Measurements from ENCODE around the gene XAB2.

XAB2 gene

DNA sequence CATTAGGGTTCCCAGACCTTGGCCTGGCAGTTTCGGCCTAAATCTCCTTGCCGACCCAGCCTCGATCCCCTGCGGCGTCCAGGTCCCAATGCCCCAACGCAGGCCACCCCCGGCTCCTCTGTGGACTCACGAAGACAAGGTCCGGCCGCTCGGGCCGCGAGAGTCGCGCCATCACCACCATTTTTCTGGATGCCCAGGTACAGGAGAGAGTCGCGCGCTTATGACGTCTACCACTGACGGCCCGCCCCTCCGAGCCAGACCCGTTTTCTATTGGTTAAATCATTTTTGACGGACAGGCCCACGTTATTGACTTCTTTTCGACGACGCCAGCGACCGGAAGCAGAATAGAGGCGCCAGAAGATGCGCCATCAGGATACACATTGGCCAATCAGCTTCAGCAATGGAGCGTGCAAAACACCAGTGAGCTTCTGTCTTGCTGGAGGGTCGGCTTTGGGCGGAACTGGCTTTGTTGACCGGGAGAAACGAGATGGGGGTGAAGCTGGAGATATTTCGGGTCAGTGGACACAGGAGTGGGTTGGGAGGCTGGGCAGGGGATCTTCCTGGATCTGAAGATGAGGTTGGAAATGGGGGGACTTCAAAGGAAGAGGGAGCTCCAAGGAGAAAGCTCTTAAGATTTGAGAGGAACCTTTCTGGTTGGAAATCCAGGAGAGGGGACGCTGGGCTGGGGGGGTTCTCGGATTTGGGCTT lies at the start of gene XAB2, which contains the start of gene PET100:
TSS of gene XAB2 (minus strand) at position 199 of the 708 bp plus-strand sequence. CDS start at position 181, 18 bp downstream.
TSS of gene PET100 (plus strand) at position 447 of the 708 bp plus-strand sequence. CDS start at position 488, 41 bp downstream.
- DNase-seq (ENCODE audit: low read depth in 1 of 2, low spot score in 1 of 2): peak; percentile 91

DNA sequence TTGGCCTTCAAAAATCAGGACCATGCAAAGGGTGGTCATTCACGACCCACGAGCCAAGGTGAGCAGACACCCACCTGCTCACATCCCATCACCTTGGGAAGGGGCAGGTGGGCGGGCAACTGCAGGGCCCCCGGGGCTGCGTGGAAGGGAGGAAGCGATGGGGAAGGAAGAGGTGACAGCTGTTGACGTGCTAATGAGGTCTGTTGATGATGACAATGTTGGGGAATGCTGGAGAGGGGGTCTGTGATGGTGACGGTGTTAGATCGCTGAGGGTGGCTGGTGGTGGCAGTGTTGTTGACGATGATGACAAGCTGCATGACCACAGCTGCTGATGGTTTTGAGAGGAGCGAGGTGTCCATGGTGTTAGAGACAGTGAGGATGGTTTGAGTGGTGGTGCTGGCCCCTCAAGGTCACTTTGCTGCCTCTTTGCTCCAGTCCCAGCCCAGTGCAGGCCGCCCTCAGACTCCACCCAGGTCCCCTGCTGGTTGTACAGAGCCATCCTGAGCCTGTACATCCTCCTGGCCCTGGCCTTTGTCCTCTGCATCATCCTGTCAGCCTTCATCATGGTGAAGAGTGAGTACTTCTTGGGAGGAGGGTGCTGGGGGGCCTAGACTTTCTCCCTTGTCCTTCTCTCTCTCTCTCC lies 48.4 kb upstream of the XAB2 start:
- DNase-seq (ENCODE audit: low read depth in 1 of 2, low spot score in 1 of 2): no peak

GRCh38 chr19:7676854-7677253 lies 47.5 kb upstream of the XAB2 start, which contains the start of gene MCEMP1:
TSS of gene MCEMP1 (plus strand) at chr19:7677090. CDS start at chr19:7677121, 31 bp downstream.
- no peak for DNase-seq (ENCODE audit: low read depth in 1 of 2, low spot score in 1 of 2)

DNA sequence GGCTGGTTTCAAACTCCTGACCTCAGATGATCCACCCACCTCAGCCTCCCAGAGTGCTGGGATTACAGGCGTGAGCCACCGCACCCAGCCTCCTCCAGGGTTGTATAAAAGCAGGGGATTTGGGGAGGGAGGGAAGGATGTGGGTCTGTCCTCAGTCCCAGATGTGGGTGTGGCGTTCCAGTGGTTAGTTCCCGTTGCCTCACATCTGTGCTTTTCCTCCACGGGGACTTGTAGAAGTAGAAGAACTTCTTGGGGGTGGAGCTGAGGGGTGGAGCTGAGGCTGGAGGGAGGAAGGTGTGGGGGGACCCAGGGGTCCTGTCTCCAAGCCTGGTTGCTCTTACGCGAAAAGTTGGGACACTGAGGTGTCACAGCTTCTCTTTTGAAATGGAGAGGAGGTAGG lies 47.0 kb upstream of the XAB2 start:
- no peak for DNase-seq (ENCODE audit: low read depth in 1 of 2, low spot score in 1 of 2)

- no peak for DNase-seq (ENCODE audit: low read depth in 1 of 2, low spot score in 1 of 2)
These were observed 45.0 kb upstream of the XAB2 start for GRCh38 chr19:7674010-7675005.

DNA sequence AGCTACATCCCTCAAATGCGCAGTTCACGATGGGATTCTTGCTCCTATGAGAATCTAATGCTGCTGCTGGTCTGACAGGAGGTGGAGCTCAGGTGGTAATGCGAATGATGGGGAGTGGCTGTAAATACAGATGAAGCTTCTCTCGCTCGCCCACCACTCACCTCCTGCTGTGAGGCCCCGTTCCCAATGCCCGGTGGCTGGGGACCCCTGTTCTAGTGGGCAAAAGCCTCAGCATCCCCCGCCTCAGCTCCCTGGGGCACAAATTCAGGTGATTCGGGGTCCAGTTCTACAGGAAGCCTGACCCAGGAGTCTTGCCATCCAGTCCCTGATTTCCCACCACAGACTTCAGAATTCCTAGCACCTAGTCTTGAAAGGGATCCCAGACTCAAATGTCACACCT lies 43.2 kb upstream of the XAB2 start:
- no peak for DNase-seq (ENCODE audit: low read depth in 1 of 2, low spot score in 1 of 2)

DNA sequence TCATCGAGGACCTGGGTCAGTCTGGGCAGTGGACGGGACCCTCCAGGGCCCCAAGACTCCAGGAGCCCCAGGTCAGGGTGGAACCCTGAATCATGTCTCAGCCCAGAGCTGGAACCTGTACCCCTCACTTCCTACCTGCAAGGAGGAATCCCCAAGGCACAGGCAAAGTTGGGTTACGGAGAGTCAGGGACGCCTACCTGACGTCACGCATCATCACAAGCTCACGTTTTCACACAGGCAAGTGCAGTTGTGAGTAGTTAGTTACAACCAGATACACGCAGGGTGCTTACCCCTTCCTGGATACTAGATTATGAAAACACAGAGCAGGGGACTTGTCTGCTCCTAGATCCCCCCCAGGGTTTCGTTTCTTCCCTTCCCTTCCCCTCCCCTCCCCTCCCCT lies 41.4 kb upstream of the XAB2 start:
- no peak for DNase-seq (ENCODE audit: low read depth in 1 of 2, low spot score in 1 of 2)

GRCh38 chr19:7670150-7670783 lies 40.9 kb upstream of the XAB2 start:
- DNase-seq (ENCODE audit: low read depth in 1 of 2, low spot score in 1 of 2): no peak

- DNase-seq (ENCODE audit: low read depth in 1 of 2, low spot score in 1 of 2): no peak
These were observed 40.3 kb upstream of the XAB2 start for GRCh38 chr19:7669641-7670040.

GRCh38 chr19:7668842-7669241 lies 39.5 kb upstream of the XAB2 start, which contains the start of gene RETN:
TSS of gene RETN (plus strand) at chr19:7669049. CDS start at chr19:7669327, 278 bp downstream.
- DNase-seq (ENCODE audit: low read depth in 1 of 2, low spot score in 1 of 2): no peak

- no peak for DNase-seq (ENCODE audit: low read depth in 1 of 2, low spot score in 1 of 2)
These were observed 35.7 kb upstream of the XAB2 start for GRCh38 chr19:7665076-7665475.

DNA sequence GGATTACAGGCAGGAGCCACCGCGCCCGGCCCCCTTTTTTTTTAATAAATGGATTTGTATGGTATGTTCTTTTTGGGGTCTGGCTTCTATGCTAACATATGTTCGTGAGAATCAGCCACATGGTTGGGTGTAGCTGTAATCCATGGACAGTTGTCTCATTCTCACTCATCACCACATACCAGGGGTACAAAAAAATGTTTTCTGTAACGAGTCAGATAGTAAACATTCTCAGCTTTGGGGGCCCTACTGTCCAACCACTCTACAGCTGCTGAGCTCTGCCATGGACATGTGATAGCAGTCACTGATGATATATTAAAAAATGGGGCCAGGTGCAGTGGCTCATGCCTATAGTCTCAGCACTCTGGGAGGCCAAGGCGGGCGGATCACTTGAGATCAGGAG lies 34.4 kb upstream of the XAB2 start:
- DNase-seq (ENCODE audit: low read depth in 1 of 2, low spot score in 1 of 2): no peak

GRCh38 chr19:7662657-7663056 lies 33.3 kb upstream of the XAB2 start:
- no peak for DNase-seq (ENCODE audit: low read depth in 1 of 2, low spot score in 1 of 2)

DNA sequence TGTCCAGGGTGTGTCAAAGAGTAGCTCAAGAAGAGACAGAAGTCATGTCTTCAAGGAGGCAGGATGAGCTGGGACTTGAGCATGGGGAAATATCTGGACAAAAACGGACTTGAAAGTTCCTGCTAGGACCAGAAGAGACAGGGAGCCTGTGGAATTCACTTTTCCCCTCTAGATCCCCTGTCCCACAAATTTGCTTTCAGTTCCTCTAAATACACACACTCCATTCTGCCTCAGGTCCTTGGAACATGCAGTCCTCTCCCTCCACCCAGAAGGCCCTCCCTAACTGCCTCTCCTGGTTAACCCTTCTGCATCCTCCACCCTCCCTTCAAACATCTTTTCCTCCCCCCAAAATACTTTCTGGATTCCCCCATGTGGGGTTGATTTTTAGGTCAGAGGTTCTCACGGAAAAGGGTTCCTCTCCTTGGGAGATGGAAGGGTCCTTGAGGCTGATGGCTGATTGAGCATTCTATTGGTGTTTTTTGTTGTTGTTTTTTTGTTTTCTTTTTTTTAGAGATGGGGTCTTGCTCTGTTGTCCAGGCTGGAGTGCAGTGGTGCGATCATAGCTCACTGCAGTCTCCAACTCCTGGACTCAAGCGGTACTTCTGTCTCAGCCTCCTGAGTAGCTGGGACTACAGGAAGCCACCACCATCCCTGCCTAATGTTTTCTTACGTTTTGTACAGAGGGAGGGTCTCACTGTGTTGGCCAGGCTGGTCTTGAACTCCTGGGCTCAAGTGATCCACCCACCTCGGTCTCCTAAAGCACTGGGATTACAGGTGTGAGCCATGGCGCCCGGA lies 32.6 kb upstream of the XAB2 start:
- no peak for DNase-seq (ENCODE audit: low read depth in 1 of 2, low spot score in 1 of 2)

DNA sequence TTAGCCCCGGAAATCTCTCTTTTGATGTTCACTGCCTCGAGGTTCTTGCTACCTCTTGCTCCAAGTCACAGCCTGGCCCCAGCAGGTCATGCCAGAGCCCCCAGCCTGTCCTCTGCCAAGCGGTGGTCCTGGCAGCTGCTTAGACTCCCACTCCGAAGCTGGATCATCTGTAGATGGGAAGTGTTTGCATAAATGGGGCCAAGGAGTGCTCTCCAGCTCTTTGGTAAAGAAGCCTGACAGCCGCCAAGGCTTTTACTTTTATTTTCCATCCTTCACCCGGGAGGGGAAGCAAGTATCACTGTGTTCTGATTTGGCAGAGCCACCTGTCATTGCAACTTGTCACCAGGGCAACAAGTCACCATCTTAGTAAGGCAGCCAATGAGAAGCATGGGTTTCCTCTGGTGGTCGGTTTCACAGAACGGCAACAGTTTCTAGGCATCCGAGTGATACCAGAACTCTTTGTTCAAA lies 28.9 kb upstream of the XAB2 start:
- no peak for DNase-seq (ENCODE audit: low read depth in 1 of 2, low spot score in 1 of 2)

DNA sequence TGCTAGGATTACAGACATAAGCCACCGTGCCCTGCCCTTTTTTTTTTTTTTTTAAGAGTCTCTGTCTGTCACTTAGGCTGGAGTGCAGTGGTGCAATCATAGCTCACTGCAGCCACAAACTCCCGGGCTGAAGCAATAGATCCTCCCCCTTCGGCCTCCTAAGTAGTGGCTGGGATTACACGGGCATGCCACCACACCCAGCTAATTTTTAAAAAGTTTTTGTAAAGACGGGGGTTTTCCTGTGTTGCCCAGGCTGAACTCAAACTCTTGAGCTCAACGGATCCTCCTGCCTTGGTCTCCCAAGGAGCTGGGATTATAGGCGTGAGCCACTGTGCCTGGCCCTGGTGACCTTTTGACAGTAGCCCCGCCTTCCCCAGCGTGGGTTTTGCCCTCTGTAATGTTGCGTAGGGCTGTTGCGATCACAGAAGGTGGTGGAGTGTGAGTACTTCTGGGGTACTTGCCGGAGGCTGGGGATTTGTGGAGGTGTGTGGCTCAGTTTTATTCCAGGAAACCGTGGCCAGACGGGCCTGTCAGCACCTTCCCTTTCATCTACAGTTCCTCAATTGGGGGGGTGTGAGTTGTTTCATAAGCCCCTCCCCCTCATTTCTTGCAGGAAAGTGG lies 27.9 kb upstream of the XAB2 start:
- no peak for DNase-seq (ENCODE audit: low read depth in 1 of 2, low spot score in 1 of 2)

- DNase-seq (ENCODE audit: low read depth in 1 of 2, low spot score in 1 of 2): no peak
These were observed 26.2 kb upstream of the XAB2 start for GRCh38 chr19:7655581-7655980.

GRCh38 chr19:7654401-7654800 lies 25.1 kb upstream of the XAB2 start:
- DNase-seq (ENCODE audit: low read depth in 1 of 2, low spot score in 1 of 2): no peak

DNA sequence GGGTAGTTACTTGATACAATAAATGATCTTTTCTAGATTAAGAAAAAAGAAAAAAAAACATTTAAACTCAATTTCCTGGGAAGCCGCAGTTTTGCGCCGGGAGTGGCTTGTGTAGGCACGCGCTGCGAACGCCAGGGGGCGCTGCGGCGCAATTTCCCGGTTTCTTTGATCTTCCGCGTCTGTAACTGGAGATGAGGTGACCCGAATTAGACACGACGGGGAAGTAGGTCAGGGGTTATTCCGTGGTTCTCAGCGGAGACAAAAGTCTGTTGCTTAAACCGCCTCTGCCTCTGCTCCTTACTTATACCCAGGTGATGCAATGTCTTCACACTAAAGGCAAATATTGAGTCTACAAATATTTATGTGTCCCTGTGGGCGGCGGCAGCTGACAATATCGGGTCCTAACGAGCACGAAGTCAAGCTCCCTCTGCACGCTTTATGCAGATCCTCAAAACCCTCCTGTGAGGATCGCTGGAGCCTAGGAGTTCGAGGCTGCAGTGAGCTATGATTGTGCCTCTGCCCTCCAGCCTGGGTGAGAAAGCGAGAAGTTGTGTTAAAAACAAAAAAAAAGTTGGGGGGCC lies 22.8 kb upstream of the XAB2 start:
- peak; percentile 78 to 84 for DNase-seq (ENCODE audit: low read depth in 1 of 2, low spot score in 1 of 2)
